NCI-H1930 (cell line): ENCODE measurements around the gene RNF220.
"Not testable (repeated sequence)": the region's sequence is repeated elsewhere in the genome, so short reads cannot be mapped to it uniquely, and the experiment has no call there.

Experiments used
- DNase-seq, 2 experiments: peaks; one replicate each; lab custom pipeline; 2025; lab: John Stamatoyannopoulos, UW

RNF220 gene

DNA sequence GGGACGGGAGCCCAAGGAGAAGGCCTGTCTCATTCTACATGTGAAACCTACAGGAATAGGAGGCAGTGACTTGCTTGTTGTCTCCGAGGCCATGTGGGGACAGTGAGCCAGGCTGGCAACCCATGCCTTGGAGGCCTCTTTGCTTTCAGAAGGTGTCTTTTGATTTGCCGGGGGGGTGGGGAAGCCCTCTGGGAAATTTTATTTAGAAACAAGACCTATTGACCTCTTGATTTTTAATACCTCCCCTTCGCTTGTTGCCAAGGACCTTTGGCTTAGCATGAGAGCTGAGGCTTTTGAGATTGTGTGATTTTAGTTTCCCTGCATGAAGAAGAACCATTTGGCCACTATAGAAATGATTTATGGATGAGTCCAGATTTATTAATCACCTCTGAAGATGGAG, 273.6 kb downstream of the RNF220 start:
- DNase-seq: no peak

DNA sequence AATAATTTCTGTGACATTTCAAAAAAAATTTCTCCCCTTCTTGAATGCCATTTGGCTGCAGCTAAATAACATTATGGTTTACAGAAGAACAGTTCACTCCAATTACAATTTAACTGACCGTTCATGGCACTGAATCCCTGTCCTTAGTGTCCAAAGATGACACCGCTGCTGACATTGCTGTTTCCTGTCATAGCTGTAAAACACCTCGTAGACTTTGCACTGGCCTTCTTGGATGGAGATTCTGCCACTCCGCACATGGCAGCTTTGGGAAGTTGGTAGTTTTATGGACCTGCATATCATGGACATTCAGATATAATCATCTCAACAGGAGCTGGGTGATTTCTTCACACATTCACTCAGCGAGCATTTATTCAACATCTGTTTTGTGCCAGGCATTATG, 274.4 kb downstream of the RNF220 start:
- DNase-seq: no peak

DNA sequence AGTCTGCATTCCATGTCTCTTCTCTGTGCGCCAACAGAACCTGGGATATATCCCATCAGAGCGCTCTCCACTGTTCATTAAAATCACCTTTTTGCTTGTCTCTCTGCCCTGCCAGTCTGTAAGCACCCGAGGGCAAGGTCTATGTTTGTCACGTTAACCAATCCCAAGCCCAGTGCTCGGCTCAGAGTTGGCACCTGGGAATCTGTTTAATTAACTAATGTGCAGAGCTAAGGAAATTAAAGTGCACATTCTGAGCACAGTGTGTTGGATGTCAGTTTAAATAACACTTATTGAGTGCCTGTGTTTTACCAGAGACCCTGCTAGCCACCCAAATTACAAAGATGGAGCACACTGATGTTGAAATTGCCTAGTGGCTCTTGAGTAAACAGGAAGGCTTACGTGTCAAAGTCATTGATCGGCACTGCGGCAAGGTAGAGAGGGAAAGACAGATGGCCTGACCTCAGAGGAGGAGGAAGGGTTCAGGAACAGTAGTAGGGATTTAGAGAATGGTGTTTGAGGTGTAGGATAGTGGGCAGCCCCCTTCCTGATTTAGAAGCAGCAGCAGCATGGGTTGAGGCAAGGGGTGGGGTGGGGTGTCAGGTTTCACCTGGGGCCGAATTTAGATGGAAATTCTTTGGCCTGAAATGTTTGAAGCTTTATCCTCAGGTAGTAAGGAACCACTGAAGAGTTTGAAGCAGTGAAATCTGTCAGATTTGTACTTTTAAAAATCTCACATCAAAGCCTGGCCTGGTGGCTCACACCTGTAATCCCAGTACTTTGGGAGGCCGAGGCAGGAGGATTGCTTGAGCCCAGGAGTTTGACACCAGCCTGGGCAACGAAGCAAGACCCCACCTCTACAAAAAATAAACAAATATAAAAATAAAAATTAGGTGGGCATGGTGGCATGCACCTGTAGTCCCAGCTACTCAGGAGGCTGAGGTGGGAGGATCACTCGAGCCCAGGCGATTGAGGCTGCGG, 277.1 kb downstream of the RNF220 start:
- DNase-seq: no peak

DNA sequence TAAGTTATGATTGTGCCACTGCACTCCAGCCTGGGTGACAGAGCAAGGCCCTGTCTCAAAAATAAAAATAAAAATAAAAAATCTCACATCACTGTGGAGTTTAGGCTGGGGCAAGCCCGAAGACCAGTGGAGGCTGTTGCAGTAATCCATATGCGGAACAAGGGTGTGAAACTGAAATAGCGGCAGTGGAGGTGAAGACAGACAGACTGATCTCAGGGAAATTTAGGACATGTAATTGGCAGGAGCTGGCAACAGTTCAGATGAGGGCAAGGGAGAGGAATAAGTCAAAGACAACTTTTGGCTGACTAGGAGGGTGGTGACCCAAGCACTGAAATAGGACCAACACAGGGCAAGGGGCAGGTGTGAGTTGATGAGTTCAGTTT, 277.8 kb downstream of the RNF220 start:
- DNase-seq: no peak

DNA sequence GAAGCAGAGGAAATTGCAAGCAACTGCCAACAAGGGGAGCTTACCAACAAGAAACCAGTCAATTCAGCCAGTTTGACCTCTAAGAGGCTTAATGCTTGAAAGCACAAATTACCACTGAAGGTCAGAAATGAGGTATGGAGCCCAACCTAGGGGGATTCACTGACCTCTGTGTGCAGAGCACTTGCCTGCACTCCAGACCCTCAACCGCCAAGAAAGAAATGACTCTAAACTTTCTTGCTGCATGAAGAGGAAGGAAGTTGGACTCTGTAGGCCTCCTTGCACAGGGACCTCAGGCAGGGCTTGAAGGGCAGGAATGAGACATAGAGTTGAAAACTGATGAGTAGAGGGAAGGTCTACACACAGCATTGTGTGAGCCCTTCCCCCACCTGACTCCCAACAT, 279.5 kb downstream of the RNF220 start:
- no peak for DNase-seq

GRCh38 chr1:44685218-44685617, 280.2 kb downstream of the RNF220 start:
- DNase-seq: no peak

DNA sequence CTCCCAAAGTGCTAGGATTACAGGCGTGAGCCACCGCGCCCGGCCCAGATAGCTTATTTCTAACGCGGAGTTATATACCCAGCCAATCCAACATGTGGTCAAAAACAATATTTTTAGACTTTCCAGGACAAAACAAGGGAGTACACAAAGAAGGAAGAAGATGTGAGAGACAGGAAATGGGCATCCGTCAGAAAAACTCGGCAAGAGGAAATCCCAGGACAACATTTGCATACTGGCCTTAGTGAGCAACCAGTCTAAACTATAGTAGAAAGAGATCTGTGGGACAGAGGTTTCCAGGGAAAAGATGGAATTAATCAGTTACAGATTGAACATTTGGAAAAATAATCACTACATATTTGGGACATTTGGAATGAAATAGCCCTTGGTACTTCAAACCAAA, 280.8 kb downstream of the RNF220 start:
- DNase-seq: no peak

- DNase-seq: no peak
Observed at GRCh38 chr1:44688760-44689446, 283.8 kb downstream of the RNF220 start.

- no peak for DNase-seq
Observed at GRCh38 chr1:44689447-44689765, 284.4 kb downstream of the RNF220 start.

- DNase-seq: no peak
Observed at GRCh38 chr1:44693159-44693558, 288.1 kb downstream of the RNF220 start.

DNA sequence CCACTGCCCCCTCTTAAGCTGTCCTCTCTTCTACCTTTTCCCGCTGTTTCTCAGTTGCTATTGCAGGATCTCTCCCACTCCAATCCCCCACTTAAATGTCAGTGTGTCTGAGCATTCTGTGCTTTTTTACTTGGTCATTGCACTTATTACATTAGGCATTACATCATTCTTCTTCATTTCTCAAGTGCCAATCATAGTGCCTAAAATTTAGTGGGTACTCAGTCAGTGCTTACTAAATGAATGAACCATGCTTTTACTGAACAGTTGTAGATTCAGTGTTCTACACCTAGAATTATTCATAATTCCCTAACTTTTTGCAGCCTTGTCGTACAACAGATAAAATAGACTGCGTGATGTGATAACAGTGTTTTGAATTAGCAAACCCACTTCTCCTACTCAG, 288.8 kb downstream of the RNF220 start:
- no peak for DNase-seq

- DNase-seq: no peak
Observed at GRCh38 chr1:44694863-44695478, 289.9 kb downstream of the RNF220 start.

DNA sequence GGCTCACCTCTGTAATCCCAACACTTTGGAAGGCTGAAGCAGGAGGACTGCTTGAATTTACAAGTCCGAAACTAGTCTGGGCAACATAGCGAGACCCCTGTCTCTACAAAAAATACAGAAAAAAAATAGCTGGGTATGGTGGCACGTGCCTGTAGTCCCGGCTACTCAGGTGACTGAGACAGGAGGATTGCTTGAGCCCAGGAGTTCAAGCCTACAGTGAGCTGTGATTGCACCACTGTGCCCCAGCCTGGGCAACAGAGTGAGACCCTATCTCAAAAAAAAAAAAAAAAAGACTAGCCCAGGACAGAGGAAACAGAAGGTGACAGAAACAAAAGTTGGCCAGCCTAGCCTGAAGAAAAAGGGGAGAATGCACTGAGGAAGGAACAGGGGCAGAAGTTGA, 290.6 kb downstream of the RNF220 start:
- no peak for DNase-seq

- DNase-seq: no peak
Observed at GRCh38 chr1:44696101-44696500, 291.0 kb downstream of the RNF220 start.

GRCh38 chr1:44696789-44697345, 291.8 kb downstream of the RNF220 start:
- no peak for DNase-seq

DNA sequence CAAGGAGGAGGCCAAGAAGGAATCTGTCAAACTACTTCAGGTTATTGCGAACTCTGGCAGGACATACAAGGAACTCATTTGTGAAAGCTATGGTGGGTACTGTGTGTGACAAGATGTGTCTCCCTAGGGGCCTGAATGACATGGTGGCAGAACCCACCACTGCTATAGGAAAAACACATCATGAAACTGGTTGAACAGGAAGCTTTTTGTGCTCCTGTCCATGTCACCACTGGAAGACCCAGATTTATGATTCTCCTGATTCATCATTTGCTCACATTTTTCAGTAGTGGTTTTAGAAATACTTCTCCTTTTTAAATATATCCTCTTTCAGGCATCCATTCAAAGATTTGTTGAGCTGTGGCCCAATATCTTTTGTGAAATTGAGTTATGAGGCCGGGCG, 293.1 kb downstream of the RNF220 start:
- no peak for DNase-seq

GRCh38 chr1:44699375-44699774, 294.3 kb downstream of the RNF220 start:
- DNase-seq: not testable (repeated sequence)

DNA sequence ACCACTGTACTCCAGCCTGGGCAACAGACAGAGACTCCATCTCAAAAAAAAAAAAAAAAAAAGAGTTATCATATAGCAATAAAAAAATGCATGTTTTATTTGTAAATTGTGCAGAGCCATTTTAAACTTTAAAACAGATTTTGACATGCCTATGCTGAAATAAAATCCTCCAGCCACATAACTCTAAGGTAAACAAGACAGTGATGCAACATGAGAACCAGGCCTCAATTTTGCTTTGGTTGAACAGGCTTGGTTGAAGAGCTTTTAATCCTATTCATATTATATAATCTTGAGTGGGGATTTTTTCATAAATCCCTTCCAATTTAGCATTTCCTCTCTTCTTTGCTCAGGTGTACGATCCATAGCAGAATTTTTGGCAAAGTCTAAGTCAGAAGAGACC, 295.5 kb downstream of the RNF220 start:
- DNase-seq: no peak

DNA sequence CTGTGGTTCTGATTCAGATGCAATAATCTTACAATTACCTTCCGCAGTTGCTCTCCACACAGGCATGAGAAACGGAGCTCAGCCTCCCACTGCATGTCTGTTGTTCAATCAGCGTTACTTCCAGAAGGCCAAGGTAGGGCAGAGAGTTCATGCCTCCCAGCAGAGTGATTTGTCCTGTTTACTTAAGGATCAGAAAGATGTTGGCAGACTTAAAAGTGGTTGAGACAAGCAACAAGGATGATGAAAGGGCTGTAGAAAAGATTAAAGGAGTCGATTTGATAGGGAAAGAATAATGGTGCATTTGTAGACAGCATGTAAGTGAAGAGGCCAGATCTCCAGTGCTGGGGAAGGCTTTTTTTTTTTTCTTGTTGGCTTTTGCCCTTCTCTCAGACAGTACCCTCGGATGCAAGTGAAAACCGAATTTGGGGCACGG, 296.1 kb downstream of the RNF220 start:
- no peak for DNase-seq
